ENCODE results near the gene WNT7B.
A peak's percentile ranks its signal among the peaks of the same experiment; 100 is the strongest.

Gene WNT7B

GRCh38 chr22:45995405-45996101, 18.6 kb upstream of the WNT7B start:
- DNase-seq (ENCODE audit: low spot score): no peak

GRCh38 chr22:45994491-45995404, 17.8 kb upstream of the WNT7B start:
- peak; percentile 91 for DNase-seq (ENCODE audit: low spot score)

GRCh38 chr22:45993841-45994240, 16.9 kb upstream of the WNT7B start:
- DNase-seq (ENCODE audit: low spot score): no peak

- DNase-seq (ENCODE audit: low spot score): no peak
Measured at GRCh38 chr22:45993143-45993692, 16.3 kb upstream of the WNT7B start.

GRCh38 chr22:45992737-45993136, 15.8 kb upstream of the WNT7B start:
- no peak for DNase-seq (ENCODE audit: low spot score)

- DNase-seq (ENCODE audit: low spot score): no peak
Measured at GRCh38 chr22:45991098-45991497, 14.1 kb upstream of the WNT7B start.

- no peak for DNase-seq (ENCODE audit: low spot score)
Measured at GRCh38 chr22:45987136-45987861, 10.3 kb upstream of the WNT7B start.

- DNase-seq (ENCODE audit: low spot score): no peak
Measured at GRCh38 chr22:45984316-45984916, 7.5 kb upstream of the WNT7B start.

GRCh38 chr22:45983797-45984196, 6.8 kb upstream of the WNT7B start:
- DNase-seq (ENCODE audit: low spot score): no peak

GRCh38 chr22:45980761-45981160, 3.8 kb upstream of the WNT7B start:
- no peak for DNase-seq (ENCODE audit: low spot score)

GRCh38 chr22:45980268-45980570, 3.3 kb upstream of the WNT7B start:
- DNase-seq (ENCODE audit: low spot score): no peak

- no peak for DNase-seq (ENCODE audit: low spot score)
Measured at GRCh38 chr22:45978275-45978713, 1.3 kb upstream of the WNT7B start.

- no peak for DNase-seq (ENCODE audit: low spot score)
Measured at GRCh38 chr22:45977551-45978274, 751 bp upstream of the WNT7B start.

- no peak for DNase-seq (ENCODE audit: low spot score)
Measured at GRCh38 chr22:45976254-45977002, 534 bp downstream of the WNT7B start.

GRCh38 chr22:45975164-45976161, 1.5 kb downstream of the WNT7B start:
- DNase-seq (ENCODE audit: low spot score): no peak

GRCh38 chr22:45974498-45974897, 2.5 kb downstream of the WNT7B start:
- DNase-seq (ENCODE audit: low spot score): no peak

GRCh38 chr22:45972889-45973253, 4.1 kb downstream of the WNT7B start:
- DNase-seq (ENCODE audit: low spot score): no peak

- peak; percentile 57 for DNase-seq (ENCODE audit: low spot score)
Measured at GRCh38 chr22:45972091-45972888, 4.7 kb downstream of the WNT7B start.

Measured in D341Med (cell line).